Naive thymus-derived CD8-positive, alpha-beta T cell (primary cell): ENCODE measurements around the gene PTRH2. TPM values are rescaled to one million over a fixed set of nuclear protein-coding genes. Genes with fewer than 3 reads are reported as not detected.
A peak's percentile ranks its signal among the peaks of the same experiment; 100 is the strongest.

ENCODE experiments used
- ATAC-seq, 2 donors: fragments of 150-1000 bp; cut with Tn5 transposase in 1 of 2; sonication (Bioruptor Pico), chemical (Tn5 transposase) in 1 of 2; 1 replicate in 1 of 2; 2 replicates in 1 of 2; pipeline ENCODE4 v1.10.0; 2021; ENCODE audit warnings: mild to moderate bottlenecking in 2 of 2, moderate library complexity in 2 of 2
- POLR2A ChIA-PET: fragments of 350-600 bp; sonication (Branson Sonifier 250); formaldehyde crosslinking; loops from one replicate; lab custom pipeline; 2021; ENCODE audit warnings: antibody characterized with exemption; lab: Charles Lee
- DNase-seq, 10 donors: peaks; one replicate each; pipeline versions ENCODE4 v3.0.0 to v3.0.0-alpha.2; 2020 to 2022
- H3K27ac Mint-ChIP-seq, 10 donors: one replicate each; pipeline ENCODE4 v1.8.0; 2020 to 2022; ENCODE audit warnings: mild to moderate bottlenecking in 10 of 10, mixed read lengths in 10 of 10, moderate library complexity in 4 of 10, inconsistent platforms in 1 of 10
- H3K27me3 Mint-ChIP-seq, 5 donors: one replicate each; pipeline ENCODE4 v1.8.0; 2021 to 2022; ENCODE audit warnings: mixed read lengths in 5 of 5
- H3K36me3 Mint-ChIP-seq, 3 donors: one replicate each; pipeline ENCODE4 v1.8.0; 2020 to 2022; ENCODE audit warnings: mixed read lengths in 3 of 3, mild to moderate bottlenecking in 2 of 3, inconsistent platforms in 1 of 3
- H3K4me1 Mint-ChIP-seq, 4 donors: one replicate each; pipeline ENCODE4 v1.8.0; 2021 to 2022; ENCODE audit warnings: mixed read lengths in 4 of 4
- H3K4me3 Mint-ChIP-seq, 10 donors: one replicate each; pipeline ENCODE4 v1.8.0; 2020 to 2022; ENCODE audit warnings: mild to moderate bottlenecking in 10 of 10, mixed read lengths in 10 of 10, moderate library complexity in 6 of 10, inconsistent platforms in 1 of 10
- H3K9me3 Mint-ChIP-seq, 9 donors: one replicate each; pipeline ENCODE4 v1.8.0; 2020 to 2022; ENCODE audit warnings: mixed read lengths in 9 of 9, mild to moderate bottlenecking in 3 of 9, inconsistent platforms in 1 of 9, moderate library complexity in 1 of 9
- polyA plus RNA-seq, 3 donors: library from polyadenylated mRNA; unstranded; fragments of 300-500 nt; fragmentation: Illumina TruSeq; gene quantifications; one replicate each; pipeline ENCODE4 v1.2.3, GENCODE V29; 2021
- total RNA-seq, 8 experiments: library from RNA in 2 of 8; stranded (reverse) in 2 of 8; gene quantifications; one replicate each; pipeline ENCODE4 v1.2.3 and lab custom pipeline; 2021 to 2026

Gene PTRH2
- total and polyA plus RNA-seq, 5 experiments from 2014 or later, result 14.4 to 19.7 (median 17.3) TPM

DNA sequence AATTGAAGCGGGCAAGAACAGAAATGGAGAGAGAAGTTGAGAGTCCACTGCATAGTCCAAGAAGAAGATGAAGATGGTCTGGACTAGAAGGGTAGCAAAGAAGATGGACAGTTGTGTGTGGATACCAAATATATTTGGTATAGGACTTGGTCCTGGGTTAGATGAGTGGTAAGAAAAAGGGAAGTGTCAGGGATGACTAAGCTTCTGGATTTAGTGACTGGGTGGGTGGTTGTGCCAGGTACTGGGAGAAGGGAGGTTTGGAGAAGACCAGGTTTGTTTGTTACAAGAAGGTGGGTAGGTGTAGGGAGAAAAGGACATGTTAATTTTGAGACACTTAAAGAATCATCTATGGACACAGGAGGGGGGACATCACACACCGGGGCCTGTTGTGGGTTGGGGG lies 5.6 kb upstream of the PTRH2 start:
- Mint-ChIP-seq H3K9me3 (no peaks in the 10 kb centered on the region), H3K4me1 (peaks cover 27 to 63% (median 43%) of the 10 kb centered on the region in 4 donors), H3K27ac (peak overlapping the region in 2 of 10 donors; percentile 34 to 43), H3K4me3 (no peak overlapping the region), H3K36me3 (peaks cover 0 to 17% (median 2%) of the 10 kb centered on the region in 3 donors), H3K27me3 (no peaks in the 10 kb centered on the region)
- no peak for DNase-seq
- ATAC-seq, result no peak
- POLR2A ChIA-PET, result no interaction called here

DNA sequence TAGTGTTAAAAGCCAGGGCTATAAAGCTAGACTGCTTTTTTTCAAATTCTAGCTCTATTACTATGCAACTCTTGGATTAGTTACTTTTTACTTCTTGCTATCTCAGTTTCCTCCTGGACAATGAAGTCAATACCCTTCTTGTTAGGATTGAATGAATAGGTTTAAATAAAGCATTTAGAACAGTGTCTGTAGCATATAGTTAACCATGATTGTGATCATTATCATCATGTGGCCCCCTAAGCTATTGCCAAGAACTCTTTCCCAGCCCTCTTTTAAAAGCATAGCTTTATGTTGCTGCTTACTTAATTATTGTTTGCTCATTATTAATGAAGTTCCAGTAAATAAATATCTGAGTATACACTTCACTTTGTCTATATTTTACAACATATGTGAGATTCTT lies 4.7 kb upstream of the PTRH2 start:
- H3K4me3 Mint-ChIP-seq, result no peak overlapping the region
- no peak overlapping the region for H3K27ac Mint-ChIP-seq
- H3K27me3 Mint-ChIP-seq, result no peaks in the 10 kb centered on the region
- H3K9me3 Mint-ChIP-seq, result no peaks in the 10 kb centered on the region
- ATAC-seq (no peak), DNase-seq (no peak)
- POLR2A ChIA-PET, result interaction anchor here (0.5 to 1.3 kb wide), 2 partner anchors 9 to 255 kb away, joined by 3 to 4 read pairs; no protein-coding TSS in a partner anchor
- peaks cover 2 to 12% (median 6%) of the 10 kb centered on the region in 3 donors for H3K36me3 Mint-ChIP-seq
- peaks cover 30 to 61% (median 50%) of the 10 kb centered on the region in 4 donors for H3K4me1 Mint-ChIP-seq

DNA sequence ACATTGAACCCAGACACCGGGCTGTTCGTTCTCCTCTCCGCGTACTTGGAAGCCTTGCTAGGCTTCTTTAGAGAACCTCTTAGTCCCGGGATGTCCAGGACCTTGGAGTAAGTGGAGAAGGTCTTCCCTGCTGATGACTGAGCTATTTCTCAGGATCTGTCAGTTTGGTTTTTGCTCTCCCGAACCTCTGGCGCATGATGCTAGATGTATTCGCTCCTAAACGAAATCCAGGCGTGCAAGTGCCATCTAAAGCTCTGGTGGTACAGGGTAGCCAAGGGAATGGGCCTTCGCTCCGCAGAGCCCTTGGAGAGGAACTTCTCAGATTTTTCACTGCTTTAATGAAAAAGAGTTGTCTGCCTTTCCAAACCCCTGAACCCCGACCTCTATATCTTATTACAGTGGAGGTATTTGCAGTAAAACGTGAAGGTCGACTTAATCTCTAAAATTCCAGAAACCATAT lies 771 bp upstream of the PTRH2 start:
- Mint-ChIP-seq H3K9me3 (no peaks in the 10 kb centered on the region), H3K27me3 (no peaks in the 10 kb centered on the region), H3K4me3 (peak overlapping the region; percentile 93 to 100 (median 98)), H3K27ac (peak overlapping the region; percentile 97 to 100 (median 99)), H3K4me1 (peaks cover 36 to 76% (median 69%) of the 10 kb centered on the region in 4 donors), H3K36me3 (peaks cover 2 to 18% (median 6%) of the 10 kb centered on the region in 3 donors)
- peak in 1 of 10 donors; percentile 18 for DNase-seq
- no peak for ATAC-seq
- POLR2A ChIA-PET, result interaction anchor here (1.2 to 2.9 kb wide), 3 partner anchors 19 to 601 kb away, joined by 3 to 14 read pairs (median 6); partner anchors contain the start of genes CLTC and TRIM37

DNA sequence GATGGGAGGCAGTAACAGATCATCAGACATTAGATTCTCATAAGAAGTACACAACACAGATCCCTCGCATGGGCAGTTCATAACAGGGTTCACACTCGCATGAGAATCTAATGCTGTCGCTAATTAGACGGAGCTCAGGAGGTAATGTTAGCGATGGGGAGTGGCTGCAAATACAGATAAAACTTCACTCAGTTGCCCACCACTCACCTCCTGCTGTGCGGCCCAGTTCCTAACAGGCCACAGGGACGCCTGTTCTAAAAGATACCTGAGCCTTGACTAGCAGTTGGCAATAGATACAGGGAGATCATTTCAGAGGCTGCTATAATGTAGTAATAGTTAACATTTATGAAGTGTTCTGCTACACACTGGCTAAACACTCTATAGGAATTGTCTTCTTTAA lies 4.9 kb downstream of the PTRH2 start:
- H3K27ac Mint-ChIP-seq, result peak overlapping the region in 5 of 10 donors; percentile 14 to 71 (median 40)
- H3K36me3 Mint-ChIP-seq, result peaks cover 13 to 52% (median 15%) of the 10 kb centered on the region in 3 donors
- POLR2A ChIA-PET, result interaction anchor here (0.6 to 2.0 kb wide), 3 partner anchors 9 to 32 kb away, joined by 3 to 4 read pairs (median 3); no protein-coding TSS in a partner anchor

DNA sequence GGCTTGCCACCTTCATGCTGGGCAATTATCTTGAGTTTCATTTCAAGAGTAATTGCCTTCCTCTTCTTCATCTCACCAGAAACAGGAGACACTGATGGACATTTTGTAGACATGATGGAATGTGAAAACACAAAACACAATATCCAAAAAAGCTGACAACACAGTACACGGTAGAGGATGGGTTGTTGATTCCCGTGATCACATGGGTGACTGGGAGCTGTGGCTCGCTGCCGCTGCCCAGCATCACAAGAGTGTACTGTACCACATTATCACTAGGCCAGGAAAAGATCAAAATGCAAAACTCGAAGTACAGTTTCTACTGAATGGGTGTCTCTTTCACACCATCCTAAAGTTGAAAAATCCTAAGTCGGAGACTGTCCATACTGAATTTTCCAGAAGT lies 7.4 kb downstream of the PTRH2 start:
- DNase-seq (no peak), ATAC-seq (no peak)
- Mint-ChIP-seq H3K27ac (peak overlapping the region in 4 of 10 donors; percentile 7 to 66 (median 54)), H3K4me1 (peaks cover 38 to 83% (median 63%) of the 10 kb centered on the region in 4 donors), H3K9me3 (no peaks in the 10 kb centered on the region), H3K27me3 (no peaks in the 10 kb centered on the region), H3K36me3 (peaks cover 10 to 71% (median 20%) of the 10 kb centered on the region in 3 donors), H3K4me3 (peak overlapping the region in 1 of 10 donors; percentile 52)
- POLR2A ChIA-PET, result no interaction called here

More for the DNA sequence above, 4.9 kb downstream of the PTRH2 start:
- Mint-ChIP-seq H3K4me1 (peaks cover 44 to 92% (median 80%) of the 10 kb centered on the region in 4 donors), H3K4me3 (peak overlapping the region in 1 of 10 donors; percentile 59), H3K9me3 (no peaks in the 10 kb centered on the region), H3K27me3 (no peaks in the 10 kb centered on the region)
- DNase-seq (no peak), ATAC-seq (no peak)

DNA sequence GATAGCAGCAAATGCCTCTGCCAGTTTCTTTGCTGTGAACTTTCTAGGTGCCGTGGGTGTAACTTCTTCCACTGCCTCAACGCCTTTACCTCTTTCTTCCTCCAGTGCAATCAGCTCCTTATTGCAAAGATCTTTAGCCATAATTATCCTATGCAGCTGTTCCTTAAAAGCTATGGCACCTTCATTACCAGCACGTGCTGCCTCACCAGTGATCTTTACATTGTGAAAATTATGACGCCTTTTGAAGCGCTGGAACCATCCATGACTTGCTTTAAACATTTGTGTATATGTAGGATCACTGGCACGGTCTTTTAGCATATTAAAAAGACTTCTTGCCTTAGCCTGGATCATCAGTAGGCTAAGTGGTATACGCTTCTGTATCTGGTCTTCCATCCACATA lies 8.0 kb downstream of the PTRH2 start:
- H3K36me3 Mint-ChIP-seq, result peaks cover 10 to 74% (median 21%) of the 10 kb centered on the region in 3 donors
- POLR2A ChIA-PET, result no interaction called here
- H3K4me3 Mint-ChIP-seq, result no peak overlapping the region
- peak overlapping the region in 3 of 10 donors; percentile 17 to 63 (median 51) for H3K27ac Mint-ChIP-seq
- peaks cover 37 to 77% (median 57%) of the 10 kb centered on the region in 4 donors for H3K4me1 Mint-ChIP-seq
- no peaks in the 10 kb centered on the region for H3K27me3 Mint-ChIP-seq
- DNase-seq, result no peak
- no peak for ATAC-seq
- no peaks in the 10 kb centered on the region for H3K9me3 Mint-ChIP-seq

DNA sequence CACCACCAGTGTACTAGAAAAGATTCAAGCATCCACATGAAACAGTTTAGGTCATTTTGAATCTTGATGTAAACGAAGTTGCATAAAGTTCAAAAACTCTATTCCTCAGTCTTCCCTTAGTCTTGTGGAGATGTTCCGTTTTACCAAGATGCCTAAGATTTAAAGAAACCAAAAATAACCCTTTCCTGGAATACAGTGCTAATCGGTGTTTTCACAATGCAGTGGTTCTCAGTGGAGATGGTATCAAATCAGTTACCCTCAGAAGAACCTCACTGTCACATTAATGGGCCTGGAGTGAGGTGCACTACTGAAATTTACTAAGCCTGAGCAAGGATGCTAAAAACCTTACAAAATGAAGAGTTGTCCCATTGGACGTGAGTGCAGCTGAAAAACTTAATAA lies 9.1 kb downstream of the PTRH2 start:
- ATAC-seq (no peak), DNase-seq (no peak)
- Mint-ChIP-seq H3K27ac (peak overlapping the region in 5 of 10 donors; percentile 38 to 88 (median 60)), H3K27me3 (no peaks in the 10 kb centered on the region), H3K4me3 (no peak overlapping the region), H3K9me3 (no peaks in the 10 kb centered on the region), H3K36me3 (peaks cover 10 to 75% (median 21%) of the 10 kb centered on the region in 3 donors), H3K4me1 (peaks cover 33 to 68% (median 52%) of the 10 kb centered on the region in 4 donors)
- POLR2A ChIA-PET, result no interaction called here

DNA sequence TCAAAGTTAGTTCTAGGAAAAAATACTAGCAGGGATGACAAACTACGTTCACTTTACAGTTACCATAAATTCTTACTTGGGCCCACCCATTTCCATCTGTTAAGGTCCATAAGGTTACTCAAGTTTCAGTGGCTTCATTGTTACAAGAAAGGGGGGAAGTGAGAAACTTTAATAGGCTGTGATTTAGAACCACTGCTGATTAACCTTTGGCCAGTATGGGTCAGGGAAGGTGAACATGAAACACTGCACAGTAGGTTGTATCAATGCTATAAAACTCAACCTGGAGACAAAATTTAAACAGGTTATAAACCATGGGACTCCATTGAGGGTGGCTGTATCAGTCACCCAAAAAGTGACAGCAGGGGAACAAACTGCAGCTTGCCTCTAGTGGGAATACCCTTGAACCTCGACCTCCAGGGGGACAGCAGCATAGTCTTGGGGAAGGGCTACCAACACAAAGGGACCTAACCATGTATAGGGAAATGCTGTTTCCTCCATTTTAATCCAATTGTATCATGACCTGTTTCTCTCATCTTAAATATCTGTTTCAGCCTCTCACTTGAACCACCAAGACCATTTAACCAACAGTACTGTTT lies 10.4 kb downstream of the PTRH2 start:
- H3K27me3 Mint-ChIP-seq, result no peaks in the 10 kb centered on the region
- H3K36me3 Mint-ChIP-seq, result peaks cover 10 to 89% (median 24%) of the 10 kb centered on the region in 3 donors
- POLR2A ChIA-PET, result no interaction called here
- DNase-seq (no peak), ATAC-seq (no peak)
- peak overlapping the region in 7 of 10 donors; percentile 14 to 77 (median 58) for H3K27ac Mint-ChIP-seq
- no peak overlapping the region for H3K4me3 Mint-ChIP-seq
- H3K4me1 Mint-ChIP-seq, result peaks cover 27 to 55% (median 39%) of the 10 kb centered on the region in 4 donors
- no peaks in the 10 kb centered on the region for H3K9me3 Mint-ChIP-seq

DNA sequence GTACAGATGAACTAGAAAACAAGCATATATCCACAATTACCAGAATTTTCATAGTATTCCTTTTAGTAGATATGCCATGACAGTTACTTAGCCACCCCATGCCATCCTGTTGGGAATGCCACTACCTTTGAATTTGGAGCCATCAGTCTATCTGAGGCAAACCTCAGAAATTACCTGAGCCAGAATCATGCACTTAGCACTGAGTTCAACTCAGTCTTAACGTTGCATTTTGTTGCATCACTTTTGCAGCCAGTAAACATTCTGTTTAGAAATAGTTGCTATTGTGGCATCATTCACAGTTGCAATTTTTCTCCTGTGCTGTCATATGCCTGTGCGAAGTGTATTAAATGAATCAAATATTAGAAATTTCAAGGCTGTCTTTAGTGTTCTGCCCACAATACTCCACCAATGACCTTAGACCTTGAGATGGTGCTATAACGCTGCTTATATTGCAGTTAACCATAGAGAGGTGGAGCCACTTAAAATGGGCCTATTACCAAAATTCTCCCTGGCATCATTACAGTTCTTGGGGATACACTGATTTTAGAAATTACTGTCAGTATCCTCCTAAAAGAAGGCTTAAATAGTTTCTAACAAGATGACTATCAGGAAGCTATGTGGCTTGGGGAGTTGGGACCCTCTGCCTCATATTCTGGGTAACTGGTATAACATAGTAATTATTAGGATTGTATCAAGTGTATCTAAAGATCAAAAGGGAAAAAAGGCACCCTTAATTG lies 11.1 kb downstream of the PTRH2 start:
- no peak for ATAC-seq
- no peak for DNase-seq
- Mint-ChIP-seq H3K9me3 (no peaks in the 10 kb centered on the region), H3K27me3 (no peaks in the 10 kb centered on the region), H3K4me1 (peaks cover 24 to 49% (median 36%) of the 10 kb centered on the region in 4 donors), H3K27ac (peak overlapping the region in 3 of 10 donors; percentile 11 to 69 (median 40)), H3K36me3 (peaks cover 10 to 93% (median 28%) of the 10 kb centered on the region in 3 donors), H3K4me3 (no peak overlapping the region)
- POLR2A ChIA-PET, result no interaction called here

DNA sequence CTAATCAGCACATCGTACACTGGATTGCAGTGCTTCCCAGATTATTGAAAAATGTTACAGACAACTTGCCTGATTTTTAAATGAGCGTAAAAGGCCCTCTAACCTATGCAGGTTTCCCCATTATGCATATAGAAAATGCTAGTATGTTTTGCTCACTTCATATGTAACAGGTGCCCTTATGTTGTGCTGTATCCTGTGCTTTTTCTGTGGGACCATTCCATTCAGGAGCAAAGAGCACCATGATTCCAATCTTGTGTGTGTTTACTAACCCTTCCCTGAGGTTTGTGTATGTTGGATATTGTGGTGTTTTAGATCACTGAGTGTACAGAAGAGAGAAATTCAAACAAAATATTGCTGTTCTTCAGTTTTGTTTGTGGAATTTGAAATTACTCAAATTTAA lies 12.9 kb downstream of the PTRH2 start:
- H3K9me3 Mint-ChIP-seq, result no peaks in the 10 kb centered on the region
- H3K27me3 Mint-ChIP-seq, result no peaks in the 10 kb centered on the region
- H3K27ac Mint-ChIP-seq, result peak overlapping the region in 1 of 10 donors; percentile 49

DNA sequence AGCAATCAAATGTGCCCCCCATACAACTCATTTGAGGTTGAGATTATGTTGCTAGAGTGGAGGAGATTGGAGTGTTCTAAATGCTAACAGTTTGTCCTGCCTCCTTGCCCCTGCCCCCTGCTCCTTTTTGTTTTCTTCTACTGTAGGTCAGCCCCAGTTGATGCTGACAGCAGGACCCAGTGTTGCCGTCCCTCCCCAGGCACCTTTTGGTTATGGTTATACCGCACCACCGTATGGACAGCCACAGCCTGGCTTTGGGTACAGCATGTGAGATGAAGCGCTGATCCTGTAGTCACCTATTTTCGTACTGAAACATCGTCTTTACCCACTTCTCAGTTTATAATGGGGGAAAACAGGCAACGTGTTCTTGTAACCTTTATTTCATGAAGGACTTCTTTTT lies 13.6 kb downstream of the PTRH2 start:
- Mint-ChIP-seq H3K27me3 (no peaks in the 10 kb centered on the region), H3K36me3 (peaks cover 0 to 92% (median 25%) of the 10 kb centered on the region in 3 donors), H3K27ac (peak overlapping the region in 3 of 10 donors; percentile 25 to 71 (median 39)), H3K9me3 (no peaks in the 10 kb centered on the region), H3K4me3 (no peak overlapping the region), H3K4me1 (peaks cover 7 to 25% (median 17%) of the 10 kb centered on the region in 4 donors)
- ATAC-seq, result no peak
- POLR2A ChIA-PET, result no interaction called here
- DNase-seq, result no peak

More for the DNA sequence above, 12.9 kb downstream of the PTRH2 start:
- Mint-ChIP-seq H3K4me1 (peaks cover 14 to 32% (median 23%) of the 10 kb centered on the region in 4 donors), H3K36me3 (peaks cover 4 to 94% (median 28%) of the 10 kb centered on the region in 3 donors), H3K4me3 (no peak overlapping the region)
- POLR2A ChIA-PET, result no interaction called here
- DNase-seq (no peak), ATAC-seq (no peak)

DNA sequence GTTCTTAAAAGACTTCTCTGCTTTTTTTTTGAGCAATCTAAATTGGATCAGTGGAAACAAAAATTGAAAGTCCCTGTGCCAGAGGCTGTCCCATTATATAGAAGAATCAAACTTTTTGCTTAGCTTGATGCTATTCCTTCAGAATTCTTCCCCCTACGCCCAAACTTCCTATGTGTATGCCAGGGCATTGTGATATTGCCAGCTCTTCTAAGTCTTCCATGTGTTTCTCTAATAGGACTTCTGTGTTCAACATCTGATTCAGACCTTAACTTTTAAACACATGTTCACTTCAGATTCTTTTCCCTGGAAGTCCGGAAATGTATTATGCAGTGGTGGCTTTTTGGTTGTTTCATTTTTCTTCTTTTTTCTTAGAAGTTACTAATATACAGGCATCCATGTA lies 18.7 kb downstream of the PTRH2 start:
- Mint-ChIP-seq H3K9me3 (no peaks in the 10 kb centered on the region), H3K36me3 (peaks cover 0 to 92% (median 13%) of the 10 kb centered on the region in 3 donors), H3K27ac (peak overlapping the region in 7 of 10 donors; percentile 48 to 78 (median 58)), H3K4me1 (peaks cover 4 to 11% (median 9%) of the 10 kb centered on the region in 4 donors), H3K4me3 (no peak overlapping the region), H3K27me3 (no peaks in the 10 kb centered on the region)
- no peak for DNase-seq
- POLR2A ChIA-PET, result interaction anchor here (1.1 kb wide), 1 partner anchor 19 kb away, joined by 3 read pairs; the partner anchor contains the start of genes PTRH2 and VMP1
- no peak for ATAC-seq
